ENCODE measurements around the gene GMDS. TPM values are rescaled to one million over a fixed set of nuclear protein-coding genes. Genes with fewer than 3 reads are reported as not detected.

Gene GMDS
- total RNA-seq, 2 experiments from 2014 or later = 13.9 to 16.4 TPM

DNA sequence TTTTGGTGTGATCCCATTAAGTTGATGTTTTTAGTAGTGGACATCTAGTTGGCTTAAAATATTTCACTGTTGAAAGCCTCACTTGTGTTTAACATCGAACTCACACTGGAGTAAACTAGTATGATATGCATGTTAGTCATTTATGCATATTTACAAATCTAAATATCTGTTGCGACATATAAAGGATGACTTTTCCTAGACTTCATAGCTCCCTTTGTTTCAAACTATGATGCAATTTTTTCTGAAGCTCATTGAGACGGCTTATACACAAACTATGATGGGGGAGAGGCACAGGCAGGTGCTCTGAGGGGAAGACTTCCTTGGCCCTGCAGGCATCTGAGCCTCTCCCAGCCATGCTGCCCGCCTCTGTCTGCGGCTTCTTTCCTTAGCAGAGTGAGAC lies 647.5 kb downstream of the GMDS start:
- ATAC-seq (ENCODE audit: poor library complexity) = no peak
- Histone ChIP-seq H3K4me3 (ENCODE audit: low read length) (no peak overlapping the region), H3K27me3 (ENCODE audit: control insufficient read depth in 1 of 2, insufficient read depth in 2 of 2, low read length in 2 of 2) (peaks cover 44 to 61% of the 10 kb centered on the region in 2 experiments), H3K36me3 (ENCODE audit: insufficient read depth, low read length) (no peaks in the 10 kb centered on the region), H3K27ac (ENCODE audit: low read depth in 1 of 2, low read length in 2 of 2) (no peak overlapping the region), H3K9me3 (ENCODE audit: control insufficient read depth in 1 of 2, insufficient read depth in 1 of 2, low read length in 2 of 2) (peaks cover 0 to 4% of the 10 kb centered on the region in 2 experiments), H3K4me1 (ENCODE audit: insufficient read depth, low read length) (peaks cover 8% of the 10 kb centered on the region)
- POLR2A ChIA-PET = no interaction called here
- TF ChIP-seq CTCF (IDR thresholded peaks at IDR 0.05) = no peak
- Mint-ChIP-seq H3K27ac (no peak overlapping the region), H3K4me1 (ENCODE audit: low read depth) (peaks cover 8% of the 10 kb centered on the region), H3K36me3 (ENCODE audit: low read depth) (no peaks in the 10 kb centered on the region), H3K27me3 (peaks cover 76% of the 10 kb centered on the region), H3K4me3 (no peak overlapping the region), H3K9me3 (no peaks in the 10 kb centered on the region)
- intact Hi-C loops (cut with DNase I, micrococcal nuclease) = loop anchor here (2.0 kb wide), 5 partner anchors 507 to 1153 kb away; partner anchors contain the start of gene MYLK4 (in 1 of the 2)
- CTCF ChIA-PET = interaction anchor here (1.1 to 1.5 kb wide), 2 partner anchors 74 to 1037 kb away, joined by 3 read pairs; no protein-coding TSS in a partner anchor
- no peak for DNase-seq

DNA sequence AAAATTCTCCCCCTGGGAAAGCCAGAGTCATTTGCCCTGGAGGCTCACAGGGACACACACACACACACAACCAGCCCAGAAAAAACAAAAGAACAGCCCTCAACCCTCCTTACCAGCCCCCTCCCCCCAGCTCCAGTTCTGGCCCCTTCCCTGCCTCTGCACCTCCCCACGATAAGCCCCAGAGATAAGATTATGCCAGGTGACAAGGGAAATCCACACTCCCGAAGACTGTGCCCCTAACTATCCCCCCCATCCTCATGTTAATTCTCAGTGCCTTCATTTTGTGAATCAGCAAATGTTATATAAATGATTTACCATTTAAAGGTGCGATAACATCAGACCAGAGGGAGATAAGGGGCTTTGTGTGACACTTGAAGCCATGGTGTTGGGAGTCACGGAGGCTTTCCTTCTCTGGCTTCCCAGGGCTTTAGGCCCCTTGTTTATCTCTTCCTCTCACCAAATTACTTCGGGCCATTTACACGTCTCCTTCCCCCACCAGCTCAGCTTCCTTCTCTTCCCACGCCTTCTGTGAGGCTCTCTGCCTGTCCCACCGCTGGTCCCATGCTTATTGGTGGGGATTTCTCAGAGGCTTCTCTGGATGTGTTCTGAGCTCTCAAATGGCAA lies 648.2 kb downstream of the GMDS start:
- Histone ChIP-seq H3K4me1 (ENCODE audit: insufficient read depth, low read length) (peaks cover 8% of the 10 kb centered on the region), H3K27me3 (ENCODE audit: control insufficient read depth in 1 of 2, insufficient read depth in 2 of 2, low read length in 2 of 2) (peaks cover 37 to 54% of the 10 kb centered on the region in 2 experiments), H3K9me3 (ENCODE audit: control insufficient read depth in 1 of 2, insufficient read depth in 1 of 2, low read length in 2 of 2) (peaks cover 0 to 4% of the 10 kb centered on the region in 2 experiments), H3K27ac (ENCODE audit: low read depth in 1 of 2, low read length in 2 of 2) (no peak overlapping the region), H3K36me3 (ENCODE audit: insufficient read depth, low read length) (no peaks in the 10 kb centered on the region), H3K4me3 (ENCODE audit: low read length) (no peak overlapping the region)
- Mint-ChIP-seq H3K4me1 (ENCODE audit: low read depth) (peaks cover 8% of the 10 kb centered on the region), H3K27me3 (peaks cover 75% of the 10 kb centered on the region), H3K4me3 (no peak overlapping the region), H3K36me3 (ENCODE audit: low read depth) (no peaks in the 10 kb centered on the region), H3K27ac (no peak overlapping the region), H3K9me3 (no peaks in the 10 kb centered on the region)
- TF ChIP-seq CTCF (IDR thresholded peaks at IDR 0.05) = no peak
- ChIA-PET POLR2A (interaction anchor here (1.3 kb wide), 1 partner anchor 73 kb away, joined by 4 read pairs; no protein-coding TSS in a partner anchor), CTCF (interaction anchor here (1.1 to 2.0 kb wide), 6 partner anchors 10 to 1153 kb away, joined by 3 to 28 read pairs (median 3); no protein-coding TSS in a partner anchor)
- DNase-seq = no peak
- intact Hi-C loops (cut with DNase I, micrococcal nuclease) = loop anchor here (2.0 kb wide), 5 partner anchors 508 to 1154 kb away; partner anchors contain the start of gene MYLK4 (in 1 of the 2)
- ATAC-seq (ENCODE audit: poor library complexity) = no peak

GRCh38 chr6:1596088-1596852 lies 649.1 kb downstream of the GMDS start:
- peaks cover 8% of the 10 kb centered on the region for H3K4me1 ChIP-seq (ENCODE audit: insufficient read depth, low read length)
- TF ChIP-seq CTCF (IDR thresholded peaks at IDR 0.05) = peak; percentile 93
- DNase-seq (peak; percentile 42 to 82 (median 58)), ATAC-seq (ENCODE audit: poor library complexity) (peak; percentile 90)
- no peaks in the 10 kb centered on the region for H3K36me3 ChIP-seq (ENCODE audit: insufficient read depth, low read length)
- Mint-ChIP-seq H3K4me1 (ENCODE audit: low read depth) (peaks cover 8% of the 10 kb centered on the region), H3K27me3 (peaks cover 70% of the 10 kb centered on the region), H3K27ac (no peak overlapping the region), H3K4me3 (peak overlapping the region; percentile 49), H3K9me3 (no peaks in the 10 kb centered on the region), H3K36me3 (ENCODE audit: low read depth) (no peaks in the 10 kb centered on the region)
- intact Hi-C loops (cut with DNase I, micrococcal nuclease) = loop anchor here (1.0 to 2.0 kb wide), 8 partner anchors 72 to 1155 kb away; partner anchors contain the start of gene MYLK4 (in 1 of the 2)
- H3K4me3 ChIP-seq (ENCODE audit: low read length) = no peak overlapping the region
- H3K27me3 ChIP-seq (ENCODE audit: control insufficient read depth in 1 of 2, insufficient read depth in 2 of 2, low read length in 2 of 2) = peaks cover 33 to 44% of the 10 kb centered on the region in 2 experiments
- CTCF ChIA-PET = interaction anchor here (0.5 to 2.0 kb wide), 12 partner anchors 11 to 1154 kb away, joined by 3 to 28 read pairs (median 3); no protein-coding TSS in a partner anchor
- POLR2A ChIA-PET = interaction anchor here (1.3 to 1.4 kb wide), 2 partner anchors 72 to 1038 kb away, joined by 4 to 5 read pairs; no protein-coding TSS in a partner anchor
- peaks cover 0 to 2% of the 10 kb centered on the region in 2 experiments for H3K9me3 ChIP-seq (ENCODE audit: control insufficient read depth in 1 of 2, insufficient read depth in 1 of 2, low read length in 2 of 2)
- no peak overlapping the region for H3K27ac ChIP-seq (ENCODE audit: low read depth in 1 of 2, low read length in 2 of 2)

Measured in CD4-positive, alpha-beta T cell (primary cell).